ENCODE results near the gene SOX30. TPM values are rescaled to one million over a fixed set of nuclear protein-coding genes. Genes with fewer than 3 reads are reported as not detected.

The SOX30 gene
- total RNA-seq, 2 experiments from 2014 or later, result not detected

GRCh38 chr5:157576678-157577077, 75.6 kb downstream of the SOX30 start:
- H3K36me3 Mint-ChIP-seq (ENCODE audit: low read depth), result no peaks in the 10 kb centered on the region
- intact Hi-C loops (cut with DNase I, micrococcal nuclease), result loop anchor here in 1 of 2 experiments (5.0 kb wide), 1 partner anchor 34 kb away; no protein-coding TSS in a partner anchor
- no peaks in the 10 kb centered on the region for H3K9me3 ChIP-seq (ENCODE audit: control insufficient read depth in 1 of 2, insufficient read depth in 1 of 2, low read length in 2 of 2)
- ChIA-PET CTCF (interaction anchor here (1.4 to 1.7 kb wide), 2 partner anchors 75 to 167 kb away, joined by 3 to 4 read pairs; partner anchors contain the start of genes LSM11 and SOX30), POLR2A (interaction anchor here (1.4 kb wide), 1 partner anchor 20 kb away, joined by 3 read pairs; no protein-coding TSS in a partner anchor)
- DNase-seq (no peak), ATAC-seq (ENCODE audit: poor library complexity) (no peak)
- peaks cover 35% of the 10 kb centered on the region for H3K4me1 ChIP-seq (ENCODE audit: insufficient read depth, low read length)
- no peak for TF ChIP-seq CTCF (IDR thresholded peaks at IDR 0.05)
- H3K9me3 Mint-ChIP-seq, result no peaks in the 10 kb centered on the region
- no peaks in the 10 kb centered on the region for H3K36me3 ChIP-seq (ENCODE audit: insufficient read depth, low read length)
- peak overlapping the region; percentile 81 for H3K4me3 Mint-ChIP-seq
- H3K27ac Mint-ChIP-seq, result peak overlapping the region; percentile 37
- peaks cover 38% of the 10 kb centered on the region for H3K4me1 Mint-ChIP-seq (ENCODE audit: low read depth)
- no peaks in the 10 kb centered on the region for H3K27me3 Mint-ChIP-seq
- peaks cover 0 to 3% of the 10 kb centered on the region in 2 experiments for H3K27me3 ChIP-seq (ENCODE audit: control insufficient read depth in 1 of 2, insufficient read depth in 2 of 2, low read length in 2 of 2)
- H3K4me3 ChIP-seq (ENCODE audit: low read length), result no peak overlapping the region
- H3K27ac ChIP-seq (ENCODE audit: low read depth in 1 of 2, low read length in 2 of 2), result no peak overlapping the region

Other genes starting within 250 kb of the SOX30 start
- under 1 TPM; 0.16 to 0.45 TPM for gene NIPAL4, start 192.2 kb downstream of the SOX30 start, total RNA-seq
- gene ADAM19, start 76.7 kb downstream of the SOX30 start, total RNA-seq, result 10 to 100 TPM; 26.7 to 29.1 TPM
- gene C5orf52, start 19.1 kb upstream of the SOX30 start, total RNA-seq, result not detected
- gene THG1L, start 79.0 kb upstream of the SOX30 start, total RNA-seq, result 1 to 10 TPM; 4.1 to 4.6 TPM
- under 1 TPM; 0.49 to 0.70 TPM for gene LSM11, start 91.3 kb upstream of the SOX30 start, total RNA-seq
- 10 to 100 TPM; 89.9 to 91.3 TPM for gene CLINT1, start 206.7 kb upstream of the SOX30 start, total RNA-seq

All from CD4-positive, alpha-beta T cell (primary cell).